Measurements from ENCODE around the gene TTL. TPM values are rescaled to one million over a fixed set of nuclear protein-coding genes. Genes with fewer than 3 reads are reported as not detected.

Gene TTL
- total and polyA plus RNA-seq, 2 of the 13 experiments (the other 11 are each of a cell fraction or from before 2014, with no cell fraction given): 19.0 to 59.8 TPM

- TF ChIP-seq ZNF749 (CRISPR knock-in tag; IDR thresholded peaks at IDR 0.05; ENCODE audit: borderline replicate concordance) (no peak), ESRRA (CRISPR knock-in tag; IDR thresholded peaks at IDR 0.05; ENCODE audit: low read depth) (peak; percentile 14; the same call in 1 of the 2 replicates), ZNF883 (CRISPR knock-in tag; IDR thresholded peaks at IDR 0.05; ENCODE audit: not compliant biosample characterization) (peak; percentile 64), POLR2G (IDR thresholded peaks at IDR 0.05; ENCODE audit: low read depth, low read length) (peak; percentile 87), HNF1B (CRISPR knock-in tag; IDR thresholded peaks at IDR 0.05) (peak; percentile 12; the same call in 1 of the 2 replicates), HNRNPH1 (optimal IDR thresholded peaks at IDR 0.05; ENCODE audit: low read depth, low read length) (peak; percentile 98), SCMH1 (CRISPR knock-in tag; IDR thresholded peaks at IDR 0.05; ENCODE audit: borderline replicate concordance) (no peak), HNRNPK (IDR thresholded peaks at IDR 0.05; ENCODE audit: low read depth, low read length, poor library complexity, severe bottlenecking) (peak; percentile 45), NKX3-1 (CRISPR knock-in tag; IDR thresholded peaks at IDR 0.05) (no peak; the same call in 1 of the 2 replicates), PHF5A (CRISPR knock-in tag; IDR thresholded peaks at IDR 0.05; ENCODE audit: low read depth, unreplicated experiment) (peak; percentile 7), ZNF670 (CRISPR knock-in tag; IDR thresholded peaks at IDR 0.05; ENCODE audit: borderline replicate concordance) (peak; percentile 68; the same call in 1 of the 2 replicates), ZNF646 (CRISPR knock-in tag; IDR thresholded peaks at IDR 0.05) (no peak)
- TF ChIP-seq, protein P1, sequence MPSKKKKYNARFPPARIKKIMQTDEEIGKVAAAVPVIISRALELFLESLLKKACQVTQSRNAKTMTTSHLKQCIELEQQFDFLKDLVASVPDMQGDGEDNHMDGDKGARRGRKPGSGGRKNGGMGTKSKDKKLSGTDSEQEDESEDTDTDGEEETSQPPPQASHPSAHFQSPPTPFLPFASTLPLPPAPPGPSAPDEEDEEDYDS (CRISPR knock-in tag; IDR thresholded peaks at IDR 0.05): peak; percentile 60
These were observed 59.6 kb downstream of the TTL start (continued) for GRCh38 chr2:112541315-112542122.
